LoVo (cell line): ENCODE data around the gene YEATS4.

Experiments used
- DNase-seq: peaks from one replicate; pipeline ENCODE4 v3.0.0-alpha.2; 2016; ENCODE audit warnings: low spot score

The YEATS4 gene

DNA sequence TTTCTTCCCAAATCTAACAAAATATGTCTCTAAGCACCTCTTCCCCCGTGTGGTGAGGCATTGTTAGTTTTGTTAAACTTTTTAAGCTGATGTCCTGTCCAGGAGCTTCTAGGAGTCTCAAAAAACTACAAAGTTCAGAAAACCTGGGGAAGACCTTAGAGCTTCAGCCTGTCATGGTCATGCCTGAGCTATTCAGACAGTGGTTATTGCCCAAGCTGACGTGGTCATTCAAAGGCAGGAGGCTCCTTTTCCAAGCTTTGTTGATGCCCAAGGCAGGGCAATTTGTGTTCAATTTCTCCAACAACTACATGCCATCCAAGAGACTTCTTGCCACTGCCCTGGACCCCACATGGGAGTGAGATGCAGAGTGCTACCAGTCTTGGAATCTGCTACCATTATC, 17.1 kb upstream of the YEATS4 start:
- DNase-seq: no peak

DNA sequence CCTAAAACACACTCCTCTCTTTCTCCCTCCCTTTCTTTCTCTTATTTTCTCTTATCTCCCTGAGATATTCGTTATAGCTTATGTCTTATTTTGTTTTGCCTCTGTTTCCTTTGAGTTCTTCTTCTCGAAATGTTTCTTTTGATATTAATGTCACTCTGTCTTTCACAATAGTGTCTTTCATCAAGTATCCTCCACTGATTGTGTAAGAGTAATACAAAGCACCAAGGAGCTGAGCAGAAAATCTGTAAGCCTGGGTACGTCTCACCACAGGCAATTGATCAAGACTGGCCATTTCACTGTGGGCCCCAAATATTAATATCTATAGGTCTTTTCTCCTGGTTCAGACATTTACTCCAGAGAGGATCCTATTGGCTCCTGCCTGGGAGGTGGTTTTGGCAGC, 16.2 kb upstream of the YEATS4 start:
- DNase-seq: no peak

DNA sequence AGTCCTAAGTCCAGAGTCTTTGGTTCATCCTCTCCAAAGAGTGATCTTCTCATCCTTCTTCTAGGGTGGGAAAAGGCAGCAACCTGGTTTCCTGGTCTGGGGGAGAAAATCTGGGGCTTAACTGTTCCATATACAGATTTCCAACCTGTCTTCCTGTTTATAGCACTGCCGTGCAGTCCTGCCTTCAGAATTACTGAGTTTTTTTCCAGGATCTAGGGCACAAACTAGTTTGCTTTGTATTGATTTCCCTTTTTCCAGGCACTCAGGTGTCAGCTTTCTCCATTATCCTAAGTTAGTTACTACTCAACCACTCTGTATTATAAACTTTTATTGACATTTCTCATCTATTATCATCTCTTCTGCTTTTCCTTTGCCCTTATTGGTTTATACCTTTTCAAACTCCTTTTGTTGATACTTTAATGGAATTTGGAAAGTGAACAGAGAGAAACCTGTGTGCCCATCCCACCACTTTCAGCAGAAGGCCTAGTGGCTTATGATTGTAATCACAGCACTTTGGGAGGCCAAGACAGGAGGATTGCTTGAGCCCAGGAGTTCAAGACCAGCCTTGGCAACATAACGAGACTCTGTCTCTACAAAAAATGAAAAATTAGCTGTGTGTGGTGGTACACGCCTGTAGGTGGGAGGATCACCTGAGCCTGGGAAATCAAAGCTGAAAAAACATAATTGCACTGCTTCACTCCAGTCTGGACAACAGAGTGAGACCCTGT, 15.5 kb upstream of the YEATS4 start:
- no peak for DNase-seq

DNA sequence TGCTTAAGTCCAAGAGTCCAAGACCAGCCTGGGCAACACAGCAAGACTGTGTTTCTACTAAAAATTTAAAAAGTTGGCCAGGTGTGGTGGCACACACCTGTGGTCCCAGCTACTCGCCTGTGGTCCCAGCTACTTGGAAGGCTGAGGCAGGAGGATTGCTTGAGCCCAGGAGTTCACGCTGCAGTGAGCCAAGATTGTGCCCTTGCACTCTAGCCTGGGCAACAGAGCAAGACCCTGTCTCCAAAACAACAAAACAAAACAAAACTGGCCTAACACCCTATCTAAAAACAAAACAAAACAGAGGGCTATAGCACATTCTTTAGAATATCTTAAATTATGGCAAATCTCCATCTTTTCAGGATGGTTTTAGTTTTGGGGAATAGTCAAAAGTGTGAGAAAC, 14.5 kb upstream of the YEATS4 start:
- no peak for DNase-seq

GRCh38 chr12:69345742-69346141, 13.8 kb upstream of the YEATS4 start:
- no peak for DNase-seq

GRCh38 chr12:69348162-69348938, 11.2 kb upstream of the YEATS4 start, which contains the start of gene LYZ:
LYZ (plus strand) TSS chr12:69348381; CDS start chr12:69348409, 28 bp downstream.
- peak; percentile 30 for DNase-seq

DNA sequence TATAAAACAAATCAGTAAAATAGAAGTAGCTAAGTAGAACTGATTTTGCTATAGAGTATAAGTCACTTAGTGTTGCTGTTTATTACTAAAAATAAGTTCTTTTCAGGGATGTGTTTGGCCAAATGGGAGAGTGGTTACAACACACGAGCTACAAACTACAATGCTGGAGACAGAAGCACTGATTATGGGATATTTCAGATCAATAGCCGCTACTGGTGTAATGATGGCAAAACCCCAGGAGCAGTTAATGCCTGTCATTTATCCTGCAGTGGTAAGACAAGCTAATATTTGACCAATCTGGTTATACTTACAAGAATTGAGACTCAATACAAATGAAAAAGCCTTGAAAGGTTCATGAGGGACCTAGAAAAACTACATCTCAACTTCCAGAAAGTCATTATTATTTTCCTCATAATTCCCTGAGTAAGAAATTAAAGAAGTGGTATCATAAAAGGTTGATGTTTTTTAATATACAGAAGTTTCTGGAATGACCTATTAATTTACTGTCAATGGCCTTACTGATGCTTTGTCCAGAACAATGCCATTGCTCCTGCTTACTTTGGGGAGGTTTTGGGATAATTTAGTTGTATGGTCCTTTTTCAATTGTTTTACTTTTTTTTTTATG, 9.4 kb upstream of the YEATS4 start:
- no peak for DNase-seq

GRCh38 chr12:69350777-69351176, 8.8 kb upstream of the YEATS4 start:
- DNase-seq: no peak

- DNase-seq: no peak
These were observed 7.9 kb upstream of the YEATS4 start for GRCh38 chr12:69351462-69352236.

DNA sequence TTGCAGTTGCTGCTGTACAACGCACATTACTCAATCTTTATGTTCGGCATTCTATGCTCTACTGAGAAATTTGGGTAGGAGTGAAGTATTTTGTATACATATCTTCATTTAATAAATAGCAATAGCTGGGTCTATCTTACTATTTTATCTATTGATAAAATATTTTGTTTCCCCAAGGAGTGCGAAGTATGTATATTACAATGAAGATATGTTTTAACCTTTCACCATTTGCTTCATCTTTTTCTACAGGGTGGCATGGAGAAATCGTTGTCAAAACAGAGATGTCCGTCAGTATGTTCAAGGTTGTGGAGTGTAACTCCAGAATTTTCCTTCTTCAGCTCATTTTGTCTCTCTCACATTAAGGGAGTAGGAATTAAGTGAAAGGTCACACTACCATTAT, 6.6 kb upstream of the YEATS4 start:
- no peak for DNase-seq

GRCh38 chr12:69354172-69354555, 5.4 kb upstream of the YEATS4 start:
- no peak for DNase-seq

DNA sequence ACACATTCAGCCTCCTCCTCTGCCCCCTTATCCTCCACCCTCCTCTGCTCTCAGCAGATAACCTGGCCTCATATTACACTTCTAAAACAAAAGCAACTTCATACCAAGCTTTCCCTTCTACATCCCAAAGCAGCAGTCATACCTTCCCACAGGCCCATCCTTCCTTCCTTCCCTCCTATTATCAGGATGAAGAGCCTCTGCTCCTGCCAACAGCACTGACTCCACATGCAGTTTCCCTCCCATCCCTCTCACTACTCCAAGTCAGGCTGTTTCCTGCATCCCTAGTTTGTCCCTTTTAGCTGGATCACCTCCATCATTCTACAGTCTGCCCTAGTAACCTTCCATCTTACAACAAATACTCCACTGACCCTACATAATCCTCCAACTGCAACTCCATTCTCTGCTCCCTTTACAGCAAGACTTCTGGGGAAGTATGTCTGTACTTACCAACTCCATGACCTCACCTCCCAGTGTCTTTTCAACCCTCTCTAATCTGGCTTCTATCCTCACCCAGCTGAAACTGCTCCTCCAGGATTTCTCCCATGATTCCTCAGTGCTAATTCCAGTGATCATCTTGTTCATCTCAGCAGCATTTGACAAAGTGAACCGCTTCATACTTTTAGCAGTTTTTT, 4.9 kb upstream of the YEATS4 start:
- no peak for DNase-seq

- no peak for DNase-seq
These were observed 4.0 kb upstream of the YEATS4 start for GRCh38 chr12:69355363-69356028.

GRCh38 chr12:69360348-69360672, 767 bp downstream of the YEATS4 start:
- no peak for DNase-seq

GRCh38 chr12:69366796-69367195, 7.3 kb downstream of the YEATS4 start:
- DNase-seq: no peak

- DNase-seq: no peak
These were observed 8.6 kb downstream of the YEATS4 start for GRCh38 chr12:69368171-69368570.

GRCh38 chr12:69383074-69383473, 23.5 kb downstream of the YEATS4 start:
- DNase-seq: no peak

GRCh38 chr12:69385038-69385437, 25.5 kb downstream of the YEATS4 start:
- no peak for DNase-seq

- no peak for DNase-seq
These were observed 27.4 kb downstream of the YEATS4 start for GRCh38 chr12:69386921-69387320.

DNA sequence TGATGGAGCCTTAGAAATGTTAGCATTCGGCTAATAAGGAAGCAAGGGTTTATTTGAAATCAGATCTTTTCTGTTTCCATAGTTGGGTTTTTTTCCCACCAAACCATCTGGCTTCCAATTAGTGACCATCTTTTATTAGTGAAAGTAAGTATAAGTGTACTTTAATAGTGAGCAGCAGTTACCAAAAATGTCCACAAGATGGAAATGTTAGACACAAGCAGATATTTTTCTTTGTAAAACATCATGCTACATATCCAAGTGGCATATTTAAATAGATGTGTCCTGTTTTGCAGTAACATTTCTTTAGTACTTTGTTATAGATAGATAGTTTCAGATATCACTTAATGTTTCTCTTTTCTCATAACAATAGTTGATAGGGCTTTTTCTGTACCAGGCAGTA, 28.8 kb downstream of the YEATS4 start:
- peak; percentile 29 for DNase-seq

- DNase-seq: no peak
These were observed 30.3 kb downstream of the YEATS4 start for GRCh38 chr12:69389831-69390230.
